ENCODE results near the gene SPDYE6. TPM values are rescaled to one million over a fixed set of nuclear protein-coding genes. Genes with fewer than 3 reads are reported as not detected.
A peak's percentile ranks its signal among the peaks of the same experiment; 100 is the strongest.
"Not testable (repeated sequence)": the region's sequence is repeated elsewhere in the genome, so short reads cannot be mapped to it uniquely, and the experiment has no call there.

The SPDYE6 gene, protein sequence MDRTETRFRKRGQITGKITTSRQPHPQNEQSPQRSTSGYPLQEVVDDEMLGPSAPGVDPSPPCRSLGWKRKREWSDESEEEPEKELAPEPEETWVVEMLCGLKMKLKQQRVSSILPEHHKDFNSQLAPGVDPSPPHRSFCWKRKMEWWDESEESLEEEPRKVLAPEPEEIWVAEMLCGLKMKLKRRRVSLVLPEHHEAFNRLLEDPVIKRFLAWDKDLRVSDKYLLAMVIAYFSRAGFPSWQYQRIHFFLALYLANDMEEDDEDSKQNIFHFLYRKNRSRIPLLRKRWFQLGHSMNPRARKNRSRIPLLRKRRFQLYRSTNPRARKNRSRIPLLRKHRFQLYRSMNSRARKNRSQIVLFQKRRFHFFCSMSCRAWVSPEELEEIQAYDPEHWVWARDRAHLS
- not detected in 2 replicates for total RNA-seq
- long read RNA-seq, partial matches to known transcripts: 0 of 1 reads
- long read RNA-seq, other reads (novel, unspliced or antisense): 1 of 1 reads

DNA sequence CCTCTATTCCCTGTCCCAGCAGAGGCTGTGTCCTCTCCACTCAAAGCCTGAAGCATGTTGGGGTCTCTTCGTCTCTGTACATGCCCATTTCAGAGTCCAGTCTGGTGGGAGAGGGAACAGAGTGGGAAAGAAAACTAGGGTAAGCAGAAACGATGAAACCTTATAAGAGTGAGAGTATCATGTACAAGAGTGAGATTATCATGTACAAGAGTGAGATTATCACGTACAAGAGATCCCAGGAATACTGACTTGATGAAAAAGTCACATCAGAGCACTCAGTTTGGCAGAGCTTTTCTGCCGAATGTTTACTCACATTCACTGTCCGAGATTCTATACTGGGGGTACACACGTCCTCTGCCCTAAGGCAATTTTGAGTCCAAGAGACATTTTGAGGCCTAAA, at the start of gene SPDYE6:
Gene SPDYE6 (minus strand): TSS at position 101 of the 400 bp plus-strand sequence. CDS start 421 bp downstream, outside the sequence.
- not testable (repeated sequence) for H3K9me3 Mint-ChIP-seq; H3K4me1 Mint-ChIP-seq; H3K27ac Mint-ChIP-seq (ENCODE audit: unreplicated experiment); H3K36me3 Mint-ChIP-seq (ENCODE audit: low read depth); H3K4me3 Mint-ChIP-seq; H3K27me3 Mint-ChIP-seq (ENCODE audit: low read depth); DNase-seq (ENCODE audit: low read depth, low spot score)

- peaks cover 19% of the 10 kb centered on the region for H3K4me1 Mint-ChIP-seq
- H3K36me3 Mint-ChIP-seq (ENCODE audit: low read depth): peaks cover 39% of the 10 kb centered on the region
- not testable (repeated sequence) for DNase-seq (ENCODE audit: low read depth, low spot score); H3K27ac Mint-ChIP-seq (ENCODE audit: unreplicated experiment); H3K4me3 Mint-ChIP-seq; H3K9me3 Mint-ChIP-seq; H3K27me3 Mint-ChIP-seq (ENCODE audit: low read depth)
Observed at GRCh38 chr7:102404862-102405188, 48.6 kb upstream of the SPDYE6 start.

DNA sequence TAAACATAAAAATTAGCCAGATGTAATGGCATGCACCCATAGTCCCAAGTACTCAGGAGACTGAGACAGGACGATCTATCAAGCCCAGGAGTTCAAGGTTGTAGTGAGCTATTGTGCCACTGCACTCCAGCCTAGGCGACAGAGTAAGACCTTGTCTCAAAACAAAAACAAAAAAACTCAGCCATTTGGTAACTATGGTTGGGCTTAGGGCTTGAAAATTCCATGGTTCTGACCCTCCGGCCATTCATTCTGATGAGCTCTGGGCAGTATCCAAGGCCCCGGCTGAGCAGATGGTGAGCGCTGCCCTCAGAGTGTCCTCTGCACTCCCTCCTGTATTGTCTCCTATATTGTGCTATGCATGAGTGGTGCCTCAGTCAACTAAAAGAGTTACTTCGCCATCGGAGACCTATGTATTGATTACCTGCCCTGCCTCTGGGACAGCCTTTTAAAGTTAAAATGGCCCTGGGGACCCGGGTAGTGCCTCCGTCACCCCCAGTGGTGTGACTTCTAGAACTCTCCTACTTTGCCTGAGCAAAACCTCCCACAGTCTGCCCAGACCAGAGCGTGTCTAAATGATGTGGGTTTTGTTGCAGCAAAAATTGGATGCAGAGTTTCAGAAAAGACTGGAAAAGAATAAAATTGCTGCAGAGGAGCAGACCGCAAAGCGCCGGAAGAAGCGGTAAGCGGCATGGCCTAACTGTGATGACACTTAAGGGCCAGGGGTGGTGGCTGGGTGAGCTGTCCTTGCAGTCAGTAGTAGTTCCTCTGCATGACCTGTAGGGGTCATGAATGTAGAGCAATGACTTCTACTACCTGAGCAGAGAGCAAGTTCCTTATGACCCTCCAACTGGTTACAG, 48.0 kb upstream of the SPDYE6 start:
- TF ChIP-seq, protein P1, sequence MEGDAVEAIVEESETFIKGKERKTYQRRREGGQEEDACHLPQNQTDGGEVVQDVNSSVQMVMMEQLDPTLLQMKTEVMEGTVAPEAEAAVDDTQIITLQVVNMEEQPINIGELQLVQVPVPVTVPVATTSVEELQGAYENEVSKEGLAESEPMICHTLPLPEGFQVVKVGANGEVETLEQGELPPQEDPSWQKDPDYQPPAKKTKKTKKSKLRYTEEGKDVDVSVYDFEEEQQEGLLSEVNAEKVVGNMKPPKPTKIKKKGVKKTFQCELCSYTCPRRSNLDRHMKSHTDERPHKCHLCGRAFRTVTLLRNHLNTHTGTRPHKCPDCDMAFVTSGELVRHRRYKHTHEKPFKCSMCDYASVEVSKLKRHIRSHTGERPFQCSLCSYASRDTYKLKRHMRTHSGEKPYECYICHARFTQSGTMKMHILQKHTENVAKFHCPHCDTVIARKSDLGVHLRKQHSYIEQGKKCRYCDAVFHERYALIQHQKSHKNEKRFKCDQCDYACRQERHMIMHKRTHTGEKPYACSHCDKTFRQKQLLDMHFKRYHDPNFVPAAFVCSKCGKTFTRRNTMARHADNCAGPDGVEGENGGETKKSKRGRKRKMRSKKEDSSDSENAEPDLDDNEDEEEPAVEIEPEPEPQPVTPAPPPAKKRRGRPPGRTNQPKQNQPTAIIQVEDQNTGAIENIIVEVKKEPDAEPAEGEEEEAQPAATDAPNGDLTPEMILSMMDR (conservative IDR thresholded peaks at IDR 0.05): peak; percentile 67
- Mint-ChIP-seq H3K4me1 (peaks cover 19% of the 10 kb centered on the region), H3K27me3 (ENCODE audit: low read depth) (no peaks in the 10 kb centered on the region), H3K4me3 (peak overlapping the region; percentile 63), H3K36me3 (ENCODE audit: low read depth) (peaks cover 36% of the 10 kb centered on the region), H3K9me3 (no peaks in the 10 kb centered on the region), H3K27ac (ENCODE audit: unreplicated experiment) (peak overlapping the region; percentile 14)
- DNase-seq (ENCODE audit: low read depth, low spot score): no peak

DNA sequence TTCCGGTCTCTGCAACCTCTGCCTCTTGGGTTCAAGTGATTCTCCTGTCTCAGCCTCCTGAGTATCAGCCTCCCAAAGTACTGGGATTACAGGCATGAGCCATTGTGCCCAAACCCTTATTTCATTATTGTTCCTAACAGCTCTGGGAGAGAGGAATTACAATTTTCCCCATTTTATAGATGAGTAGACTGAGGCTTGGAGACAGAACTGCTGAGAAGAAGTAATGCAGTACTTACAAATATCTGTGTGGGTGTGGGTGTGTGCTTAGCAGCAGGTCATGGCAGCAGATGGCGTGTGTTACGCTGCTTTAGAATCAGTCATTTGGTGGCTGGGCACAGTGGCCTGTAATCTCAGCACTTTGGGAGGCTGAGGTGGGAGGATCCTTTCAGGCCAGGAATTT, 47.3 kb upstream of the SPDYE6 start:
- Mint-ChIP-seq H3K4me3 (no peak overlapping the region), H3K36me3 (ENCODE audit: low read depth) (peaks cover 32% of the 10 kb centered on the region), H3K9me3 (no peaks in the 10 kb centered on the region), H3K27me3 (ENCODE audit: low read depth) (no peaks in the 10 kb centered on the region), H3K27ac (ENCODE audit: unreplicated experiment) (no peak overlapping the region), H3K4me1 (peaks cover 19% of the 10 kb centered on the region)
- TF ChIP-seq, protein P1 (conservative IDR thresholded peaks at IDR 0.05): no peak
- no peak for DNase-seq (ENCODE audit: low read depth, low spot score)

- Mint-ChIP-seq H3K27me3 (ENCODE audit: low read depth) (no peaks in the 10 kb centered on the region), H3K36me3 (ENCODE audit: low read depth) (peaks cover 16% of the 10 kb centered on the region), H3K9me3 (no peaks in the 10 kb centered on the region), H3K4me3 (peak overlapping the region; percentile 31), H3K27ac (ENCODE audit: unreplicated experiment) (no peak overlapping the region), H3K4me1 (peaks cover 37% of the 10 kb centered on the region)
- DNase-seq (ENCODE audit: low read depth, low spot score): no peak
- TF ChIP-seq, protein P1 (conservative IDR thresholded peaks at IDR 0.05): no peak
Observed at GRCh38 chr7:102400360-102400759, 44.1 kb upstream of the SPDYE6 start.

- peak overlapping the region; percentile 65 for H3K4me3 Mint-ChIP-seq
- H3K27ac Mint-ChIP-seq (ENCODE audit: unreplicated experiment): no peak overlapping the region
- H3K27me3 Mint-ChIP-seq (ENCODE audit: low read depth): no peaks in the 10 kb centered on the region
- DNase-seq (ENCODE audit: low read depth, low spot score): no peak
- no peaks in the 10 kb centered on the region for H3K9me3 Mint-ChIP-seq
- TF ChIP-seq, protein P1 (conservative IDR thresholded peaks at IDR 0.05): no peak
- H3K36me3 Mint-ChIP-seq (ENCODE audit: low read depth): peaks cover 14% of the 10 kb centered on the region
- H3K4me1 Mint-ChIP-seq: peaks cover 31% of the 10 kb centered on the region
Observed at GRCh38 chr7:102398543-102398942, 42.3 kb upstream of the SPDYE6 start.

All from neural crest cell (in vitro differentiated cells).